Panc1 (cell line): ENCODE results near the gene POLA1. TPM values are rescaled to one million over a fixed set of nuclear protein-coding genes. Genes with fewer than 3 reads are reported as not detected.

Experiments
- ATAC-seq: fragments of 200-7000 bp; cut with Tn5 transposase; 2 replicates; pipeline ENCODE4 v1.9.1; 2020; ENCODE audit warnings: mild to moderate bottlenecking, moderate library complexity
- BruUV-seq: library from RNA; stranded (reverse); fragments of 400-500 nt; replicated peaks from 2 replicates; lab custom pipeline; 2021; lab: Mats Ljungman, UMichigan
- CTCF ChIA-PET: fragments of 300-600 bp; sonication (Branson Sonifier 250); formaldehyde crosslinking; loops from one replicate; lab custom pipeline; 2022; ENCODE audit warnings: antibody characterized with exemption; lab: Charles Lee
- POLR2A ChIA-PET: fragments of 300-600 bp; sonication (Branson Sonifier 250); formaldehyde crosslinking; loops from one replicate; lab custom pipeline; 2022; ENCODE audit warnings: antibody characterized with exemption; lab: Charles Lee
- DNase-seq: peaks from one replicate; pipeline ENCODE4 v3.0.0-alpha.2; 2010; ENCODE audit warnings: low read depth, low spot score
- H3K27ac ChIP-seq: 2 replicates; pipeline ENCODE4 v1.5.1; 2011; ENCODE audit warnings: mild to moderate bottlenecking, low read length, inconsistent platforms
- H3K27me3 ChIP-seq: fragments of 200-500 bp; sonication (Bioruptor generic); 2 replicates; pipeline ENCODE4 v1.6.0; 2014; ENCODE audit warnings: low read length, inconsistent platforms; ENCODE audit not compliant: control insufficient read depth, insufficient read depth
- H3K36me3 ChIP-seq: fragments of 200-500 bp; sonication (Bioruptor generic); 2 replicates; pipeline ENCODE4 v1.5.1; 2014; ENCODE audit warnings: inconsistent platforms, mild to moderate bottlenecking, low read length, moderate library complexity; ENCODE audit not compliant: control insufficient read depth, insufficient read depth
- H3K4me1 ChIP-seq: 2 replicates; pipeline ENCODE4 v1.5.1; 2011; ENCODE audit warnings: inconsistent platforms, mild to moderate bottlenecking, low read length, moderate library complexity; ENCODE audit not compliant: control insufficient read depth, insufficient read depth
- H3K4me3 ChIP-seq, 2 experiments: 2 replicates each; pipeline ENCODE4 v1.5.1; 2011 to 2012; ENCODE audit warnings: low read depth in 2 of 2, low read length in 2 of 2, mild to moderate bottlenecking in 2 of 2, inconsistent platforms in 1 of 2, moderate library complexity in 1 of 2
- H3K9me3 ChIP-seq: fragments of 200-500 bp; sonication (Bioruptor generic); 2 replicates; pipeline ENCODE4 v1.5.1; 2014; ENCODE audit warnings: low read depth, mild to moderate bottlenecking, inconsistent platforms, low read length, moderate library complexity; ENCODE audit not compliant: control insufficient read depth, insufficient read depth
- POLR2AphosphoS5 ChIP-seq: IDR thresholded peaks from 2 replicates; pipeline ENCODE4 v1.6.1; 2012; ENCODE audit warnings: mild to moderate bottlenecking, low read depth, low read length, moderate library complexity
- SIN3A ChIP-seq: IDR thresholded peaks from 2 replicates; pipeline ENCODE4 v1.6.1; 2012; ENCODE audit warnings: low read depth, mild to moderate bottlenecking, low read length, moderate library complexity, borderline replicate concordance; ENCODE audit not compliant: insufficient read depth
- TCF7L2 ChIP-seq: IDR thresholded peaks from 2 replicates; pipeline ENCODE4 v1.6.1; 2011; ENCODE audit warnings: mild to moderate bottlenecking, low read depth, low read length, inconsistent platforms
- in situ Hi-C: cut with HindIII; loops from 2 replicates; pipeline ENCODE4 v1.10.0; 2016; ENCODE audit warnings: low sequenced_read_pairs, low pct_unique_long_range_greater_than_20kb
- intact Hi-C: fragments of 100-400 bp; cut with micrococcal nuclease; formaldehyde crosslinking; loops from one replicate; pipeline ENCODE4 v1.10.0; 2022; ENCODE audit not compliant: unreplicated experiment
- total RNA-seq: library from RNA; stranded (reverse); gene quantifications from one replicate; pipeline ENCODE4 v1.2.1, GENCODE V29; 2021; ENCODE audit not compliant: unreplicated experiment
- TF ChIP-seq, protein P1 (sequence below), 2 experiments: IDR thresholded peaks; 2 replicates each; pipeline ENCODE4 v1.6.1; 2011 to 2012; ENCODE audit warnings: low read depth in 2 of 2, control low read depth in 1 of 2, low read length in 1 of 2, mild to moderate bottlenecking in 1 of 2, moderate library complexity in 1 of 2; ENCODE audit not compliant: insufficient read depth in 1 of 2
- TF ChIP-seq, protein P2 (sequence below): fragments of 450-650 bp; IDR thresholded peaks from 2 replicates; pipeline ENCODE4 v1.5.1; 2017; ENCODE audit warnings: mild to moderate bottlenecking

POLA1 gene
- total RNA-seq, 1 experiment from 2014 or later = 10.5 TPM

DNA sequence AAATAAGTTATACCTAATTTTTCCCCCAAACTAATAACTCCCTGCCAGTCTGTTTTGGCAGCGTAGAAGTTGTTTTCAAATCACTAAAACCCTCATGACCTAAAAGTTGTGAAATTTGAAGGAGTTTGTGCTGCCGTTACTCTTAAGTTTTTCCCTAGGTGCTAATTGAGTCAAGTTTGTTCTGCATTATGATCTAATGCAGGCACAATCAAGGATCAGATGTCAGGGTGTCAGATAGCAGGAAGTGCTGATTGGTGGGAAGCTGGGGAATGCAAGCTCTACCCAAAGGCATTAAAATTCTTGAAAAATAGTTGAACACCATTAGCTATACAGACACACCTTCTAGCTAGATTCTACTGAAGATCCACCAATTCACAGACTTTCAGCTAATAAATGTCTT lies 270.1 kb downstream of the POLA1 start:
- no peaks in the 10 kb centered on the region for H3K36me3 ChIP-seq
- BruUV-seq = no TSS peak
- POLR2A ChIA-PET = no interaction called here
- TF ChIP-seq, protein P1, sequence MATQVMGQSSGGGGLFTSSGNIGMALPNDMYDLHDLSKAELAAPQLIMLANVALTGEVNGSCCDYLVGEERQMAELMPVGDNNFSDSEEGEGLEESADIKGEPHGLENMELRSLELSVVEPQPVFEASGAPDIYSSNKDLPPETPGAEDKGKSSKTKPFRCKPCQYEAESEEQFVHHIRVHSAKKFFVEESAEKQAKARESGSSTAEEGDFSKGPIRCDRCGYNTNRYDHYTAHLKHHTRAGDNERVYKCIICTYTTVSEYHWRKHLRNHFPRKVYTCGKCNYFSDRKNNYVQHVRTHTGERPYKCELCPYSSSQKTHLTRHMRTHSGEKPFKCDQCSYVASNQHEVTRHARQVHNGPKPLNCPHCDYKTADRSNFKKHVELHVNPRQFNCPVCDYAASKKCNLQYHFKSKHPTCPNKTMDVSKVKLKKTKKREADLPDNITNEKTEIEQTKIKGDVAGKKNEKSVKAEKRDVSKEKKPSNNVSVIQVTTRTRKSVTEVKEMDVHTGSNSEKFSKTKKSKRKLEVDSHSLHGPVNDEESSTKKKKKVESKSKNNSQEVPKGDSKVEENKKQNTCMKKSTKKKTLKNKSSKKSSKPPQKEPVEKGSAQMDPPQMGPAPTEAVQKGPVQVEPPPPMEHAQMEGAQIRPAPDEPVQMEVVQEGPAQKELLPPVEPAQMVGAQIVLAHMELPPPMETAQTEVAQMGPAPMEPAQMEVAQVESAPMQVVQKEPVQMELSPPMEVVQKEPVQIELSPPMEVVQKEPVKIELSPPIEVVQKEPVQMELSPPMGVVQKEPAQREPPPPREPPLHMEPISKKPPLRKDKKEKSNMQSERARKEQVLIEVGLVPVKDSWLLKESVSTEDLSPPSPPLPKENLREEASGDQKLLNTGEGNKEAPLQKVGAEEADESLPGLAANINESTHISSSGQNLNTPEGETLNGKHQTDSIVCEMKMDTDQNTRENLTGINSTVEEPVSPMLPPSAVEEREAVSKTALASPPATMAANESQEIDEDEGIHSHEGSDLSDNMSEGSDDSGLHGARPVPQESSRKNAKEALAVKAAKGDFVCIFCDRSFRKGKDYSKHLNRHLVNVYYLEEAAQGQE (IDR thresholded peaks at IDR 0.05; ENCODE audit: insufficient read depth in 1 of 2, low read depth in 2 of 2, low read length in 1 of 2) = no peak
- TF ChIP-seq SIN3A (no peak), POLR2AphosphoS5 (no peak), TCF7L2 (no peak)
- TF ChIP-seq, protein P2, sequence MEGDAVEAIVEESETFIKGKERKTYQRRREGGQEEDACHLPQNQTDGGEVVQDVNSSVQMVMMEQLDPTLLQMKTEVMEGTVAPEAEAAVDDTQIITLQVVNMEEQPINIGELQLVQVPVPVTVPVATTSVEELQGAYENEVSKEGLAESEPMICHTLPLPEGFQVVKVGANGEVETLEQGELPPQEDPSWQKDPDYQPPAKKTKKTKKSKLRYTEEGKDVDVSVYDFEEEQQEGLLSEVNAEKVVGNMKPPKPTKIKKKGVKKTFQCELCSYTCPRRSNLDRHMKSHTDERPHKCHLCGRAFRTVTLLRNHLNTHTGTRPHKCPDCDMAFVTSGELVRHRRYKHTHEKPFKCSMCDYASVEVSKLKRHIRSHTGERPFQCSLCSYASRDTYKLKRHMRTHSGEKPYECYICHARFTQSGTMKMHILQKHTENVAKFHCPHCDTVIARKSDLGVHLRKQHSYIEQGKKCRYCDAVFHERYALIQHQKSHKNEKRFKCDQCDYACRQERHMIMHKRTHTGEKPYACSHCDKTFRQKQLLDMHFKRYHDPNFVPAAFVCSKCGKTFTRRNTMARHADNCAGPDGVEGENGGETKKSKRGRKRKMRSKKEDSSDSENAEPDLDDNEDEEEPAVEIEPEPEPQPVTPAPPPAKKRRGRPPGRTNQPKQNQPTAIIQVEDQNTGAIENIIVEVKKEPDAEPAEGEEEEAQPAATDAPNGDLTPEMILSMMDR = no peak
- CTCF ChIA-PET = no interaction called here
- DNase-seq = no peak
- no peak overlapping the region for H3K27ac ChIP-seq
- in situ Hi-C loops = no loop called here
- H3K27me3 ChIP-seq = no peaks in the 10 kb centered on the region
- H3K9me3 ChIP-seq = no peaks in the 10 kb centered on the region
- intact Hi-C loops = no loop called here
- no peaks in the 10 kb centered on the region for H3K4me1 ChIP-seq
- no peak overlapping the region for H3K4me3 ChIP-seq
- ATAC-seq = no peak

DNA sequence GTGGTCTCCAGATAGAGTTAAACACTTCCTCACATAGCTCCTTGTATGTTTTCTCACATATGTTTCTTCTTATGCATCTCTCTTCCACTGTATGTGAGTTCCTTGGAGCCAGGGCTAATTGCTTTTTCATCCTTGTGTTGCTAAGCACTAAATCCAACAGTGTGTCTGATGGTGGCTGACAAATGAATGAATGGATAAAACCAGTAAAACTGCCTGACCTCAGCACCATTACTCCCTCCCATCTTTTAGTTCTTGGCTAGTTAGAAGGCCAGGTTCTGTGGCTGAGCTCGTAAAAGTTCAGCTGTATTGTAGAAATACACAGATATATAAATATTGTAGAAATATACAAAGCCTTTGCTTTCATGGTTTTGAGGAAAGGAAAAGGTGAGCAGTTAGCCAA lies 271.7 kb downstream of the POLA1 start:
- ATAC-seq = no peak
- H3K27ac ChIP-seq = no peak overlapping the region
- no peaks in the 10 kb centered on the region for H3K9me3 ChIP-seq
- no peak overlapping the region for H3K4me3 ChIP-seq
- intact Hi-C loops (no loop called here), in situ Hi-C loops (no loop called here)
- TF ChIP-seq, protein P2 = no peak
- TF ChIP-seq POLR2AphosphoS5 = no peak
- TF ChIP-seq, protein P1 (IDR thresholded peaks at IDR 0.05; ENCODE audit: insufficient read depth in 1 of 2, low read depth in 2 of 2, low read length in 1 of 2) = no peak
- no peak for TF ChIP-seq SIN3A
- no peak for TF ChIP-seq TCF7L2
- H3K4me1 ChIP-seq = no peaks in the 10 kb centered on the region
- POLR2A ChIA-PET = no interaction called here
- BruUV-seq = no TSS peak
- no peaks in the 10 kb centered on the region for H3K36me3 ChIP-seq
- no peaks in the 10 kb centered on the region for H3K27me3 ChIP-seq
- no peak for DNase-seq
- CTCF ChIA-PET = no interaction called here
